Pancreas (tissue), 10 donors: ENCODE data around the gene KRT35. TPM values are rescaled to one million over a fixed set of nuclear protein-coding genes. Genes with fewer than 3 reads are reported as not detected.

Experiments used
- ATAC-seq, 4 donors: fragments of 200-7000 bp; cut with Tn5 transposase; one replicate each; pipeline versions ENCODE4 v1.8.0 to v1.9.1; 2020; ENCODE audit warnings: mild to moderate bottlenecking in 4 of 4, moderate library complexity in 4 of 4
- DNase-seq, 6 donors: peaks; one replicate each; pipeline ENCODE4 v3.0.0-alpha.2; 2020
- FAIRE-seq: peaks from 2 replicates; lab custom pipeline; 2012; peaks lifted over from hg19 to GRCh38; lab: Jason Lieb, UNC
- H3K27ac ChIP-seq, 4 donors: fragments of 200-600 bp; sonication (generic); 1 replicate in 3 of 4; 2 replicates in 1 of 4; pipeline versions ENCODE4 v1.5.0 to v1.8.0; 2020
- H3K27me3 ChIP-seq, 4 donors: fragments of 200-600 bp; one replicate each; pipeline ENCODE4 v1.8.0; 2021
- H3K36me3 ChIP-seq, 3 donors: fragments of 200-600 bp; sonication (generic) in 1 of 3; one replicate each; pipeline versions ENCODE4 v1.5.0 to v1.8.0; 2020 to 2021
- H3K4me1 ChIP-seq, 3 donors: fragments of 200-600 bp; one replicate each; pipeline ENCODE4 v1.8.0; 2021
- H3K4me3 ChIP-seq, 4 donors: fragments of 200-600 bp; sonication (generic) in 2 of 4; one replicate each; pipeline versions ENCODE4 v1.5.0 to v1.8.0; 2020 to 2021
- H3K9me3 ChIP-seq, 4 donors: fragments of 200-600 bp; one replicate each; pipeline ENCODE4 v1.8.0; 2021
- CTCF ChIP-seq, 4 donors: fragments of 200-600 bp; sonication (generic) in 3 of 4; IDR thresholded peaks; one replicate each; pipeline versions ENCODE4 v1.5.0 to v1.8.0; 2021; ENCODE audit warnings: antibody characterized with exemption in 4 of 4
- WGBS, 2 donors: extraction: QIAGEN DNeasy Blood & Tissue Kit; methylation state at CpG; one replicate each; pipeline ENCODE4 v1.1.7; 2013; 5-methylcytosine and 5-hydroxymethylcytosine counted together
- intact Hi-C, 3 donors: fragments of 100-400 bp; cut with DNase I; formaldehyde crosslinking; loops; one replicate each; pipeline versions ENCODE4 v1.11.1 to v1.14.2; 2022
- polyA plus RNA-seq, 2 donors: library from polyadenylated mRNA; stranded (reverse); fragments of 200-250 nt; gene quantifications; one replicate each; pipeline ENCODE4 v1.2.3, GENCODE V29; 2013
- total RNA-seq, 6 donors: library from RNA; stranded (reverse); fragmentation: NEBNext Ultra II Directional in 4 of 6; extraction: Animal tissue kit (Norgen Biotek cat#: 25700) in 4 of 6; gene quantifications; one replicate each; pipeline versions ENCODE4 v1.2.1 to v1.2.4, GENCODE V29; 2021 to 2023
- donor health status: healthy with polysubstance abuse.
- donor health status: DM: no; HTN: no; CAD: no; lungs with moderate emphysema.
- donor health status: DM: no; HTN: no; CAD: no.
- donor health status: control.
- donor health status: control.
- donor health status: Bipolar disorder and iron deficiency.
- donor health status: DM: yes; HTN: yes; CAD: no.
- donor health status: DM: no; HTN: no; CAD: no.
- donor health status: DM: no; HTN: no; CAD: no.
- donor health status: DM: yes; HTN: yes; CAD: no.

Gene KRT35
- total and polyA plus RNA-seq, 8 donors: not detected

GRCh38 chr17:41480136-41480535 lies 815 bp downstream of the KRT35 start:
- Histone ChIP-seq H3K27ac (no peak overlapping the region), H3K36me3 (no peaks in the 10 kb centered on the region), H3K4me1 (no peaks in the 10 kb centered on the region), H3K27me3 (no peaks in the 10 kb centered on the region), H3K4me3 (no peak overlapping the region), H3K9me3 (no peaks in the 10 kb centered on the region)
- WGBS, 2 donors: 47 to 65% methylated on average over 2 of the region's 2 CpGs
- ATAC-seq: no peak
- FAIRE-seq: no peak
- intact Hi-C loops: no loop called here
- TF ChIP-seq CTCF (IDR thresholded peaks at IDR 0.05): no peak
- DNase-seq: no peak

GRCh38 chr17:41478237-41478636 lies 2.7 kb downstream of the KRT35 start:
- WGBS, 2 donors: 76 to 83% methylated on average over 8 of the region's 8 CpGs

GRCh38 chr17:41476866-41477815 lies 3.8 kb downstream of the KRT35 start:
- no peaks in the 10 kb centered on the region for H3K36me3 ChIP-seq
- no peak for DNase-seq
- TF ChIP-seq CTCF (IDR thresholded peaks at IDR 0.05): no peak
- no peak for FAIRE-seq
- 77 to 86% methylated on average over 22 of the region's 22 CpGs for WGBS, 2 donors
- no peaks in the 10 kb centered on the region for H3K4me1 ChIP-seq
- H3K27me3 ChIP-seq: no peaks in the 10 kb centered on the region
- H3K27ac ChIP-seq: no peak overlapping the region
- ATAC-seq: no peak
- intact Hi-C loops: no loop called here
- no peaks in the 10 kb centered on the region for H3K9me3 ChIP-seq
- H3K4me3 ChIP-seq: no peak overlapping the region

More at GRCh38 chr17:41478237-41478636, 2.7 kb downstream of the KRT35 start:
- Histone ChIP-seq H3K4me3 (no peak overlapping the region), H3K9me3 (no peaks in the 10 kb centered on the region), H3K4me1 (no peaks in the 10 kb centered on the region), H3K27me3 (no peaks in the 10 kb centered on the region), H3K36me3 (no peaks in the 10 kb centered on the region), H3K27ac (no peak overlapping the region)
- FAIRE-seq (no peak), ATAC-seq (no peak), DNase-seq (no peak)
- intact Hi-C loops: no loop called here
- TF ChIP-seq CTCF (IDR thresholded peaks at IDR 0.05): no peak

- no peak overlapping the region for H3K27ac ChIP-seq
- FAIRE-seq (no peak), ATAC-seq (no peak), DNase-seq (no peak)
- no peaks in the 10 kb centered on the region for H3K36me3 ChIP-seq
- WGBS, 2 donors: 83 to 98% methylated on average over 4 of the region's 4 CpGs
- H3K4me1 ChIP-seq: no peaks in the 10 kb centered on the region
- TF ChIP-seq CTCF (IDR thresholded peaks at IDR 0.05): no peak
- no peaks in the 10 kb centered on the region for H3K9me3 ChIP-seq
- no peak overlapping the region for H3K4me3 ChIP-seq
- no peaks in the 10 kb centered on the region for H3K27me3 ChIP-seq
- intact Hi-C loops: no loop called here
Observed at GRCh38 chr17:41475421-41475820, 5.5 kb downstream of the KRT35 start.

- 51 to 61% methylated on average over 8 of the region's 8 CpGs for WGBS, 2 donors
- intact Hi-C loops: no loop called here
- H3K27ac ChIP-seq: no peak overlapping the region
- FAIRE-seq: no peak
- no peak for ATAC-seq
- no peak for DNase-seq
- TF ChIP-seq CTCF (IDR thresholded peaks at IDR 0.05): no peak
- H3K36me3 ChIP-seq: no peaks in the 10 kb centered on the region
- H3K27me3 ChIP-seq: no peaks in the 10 kb centered on the region
- no peaks in the 10 kb centered on the region for H3K4me1 ChIP-seq
- no peaks in the 10 kb centered on the region for H3K9me3 ChIP-seq
- H3K4me3 ChIP-seq: no peak overlapping the region
Observed at GRCh38 chr17:41474863-41475262, 6.1 kb downstream of the KRT35 start.
